HUDEP-2 (cell line): ENCODE results near the gene SLC8A2.

Experiments used
- DNase-seq, 76 experiments: peaks; one replicate each; lab custom pipeline; 2025; ENCODE audit not compliant: unreplicated experiment in 76 of 76; lab: John Stamatoyannopoulos, UW

SLC8A2 gene

DNA sequence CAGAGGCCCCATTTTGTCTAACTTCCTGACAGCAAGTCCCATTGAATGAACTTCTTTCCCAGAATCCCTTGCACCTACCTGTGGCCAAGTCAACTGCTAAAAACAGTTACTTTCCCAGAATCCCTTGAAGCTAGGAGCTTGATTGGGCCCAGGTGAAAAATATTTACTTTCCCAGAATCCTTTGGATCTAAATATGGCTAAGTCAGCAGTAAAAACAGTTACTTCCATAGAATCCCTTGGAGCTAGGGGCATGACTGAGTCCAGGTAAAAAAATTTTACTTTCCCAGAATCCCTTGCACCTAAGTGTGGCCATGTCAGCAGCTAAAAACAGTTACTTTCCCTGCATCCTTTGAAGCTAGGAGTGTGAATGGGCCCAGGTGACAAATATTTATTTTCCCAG, 39.2 kb downstream of the SLC8A2 start:
- no peak for DNase-seq

DNA sequence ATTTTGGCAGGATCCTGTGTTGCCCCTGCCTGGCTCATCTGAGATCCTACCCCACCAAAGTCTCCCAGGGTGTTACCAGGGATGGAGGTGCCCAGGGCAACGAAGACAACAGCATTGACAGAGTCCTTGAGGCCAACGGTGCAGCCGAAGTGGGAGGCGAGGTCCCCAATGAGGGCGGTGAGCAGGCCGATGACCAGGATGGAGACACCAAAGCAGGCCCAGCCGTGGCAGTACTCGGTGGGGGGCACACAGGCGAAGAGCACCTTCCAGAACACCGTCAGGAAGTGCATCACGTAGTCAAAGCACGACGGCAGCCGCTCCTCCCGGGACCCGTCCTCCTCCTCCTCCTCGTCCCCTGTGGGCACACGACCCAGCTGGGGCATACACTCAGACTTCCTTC, 39.6 kb downstream of the SLC8A2 start:
- DNase-seq = no peak

DNA sequence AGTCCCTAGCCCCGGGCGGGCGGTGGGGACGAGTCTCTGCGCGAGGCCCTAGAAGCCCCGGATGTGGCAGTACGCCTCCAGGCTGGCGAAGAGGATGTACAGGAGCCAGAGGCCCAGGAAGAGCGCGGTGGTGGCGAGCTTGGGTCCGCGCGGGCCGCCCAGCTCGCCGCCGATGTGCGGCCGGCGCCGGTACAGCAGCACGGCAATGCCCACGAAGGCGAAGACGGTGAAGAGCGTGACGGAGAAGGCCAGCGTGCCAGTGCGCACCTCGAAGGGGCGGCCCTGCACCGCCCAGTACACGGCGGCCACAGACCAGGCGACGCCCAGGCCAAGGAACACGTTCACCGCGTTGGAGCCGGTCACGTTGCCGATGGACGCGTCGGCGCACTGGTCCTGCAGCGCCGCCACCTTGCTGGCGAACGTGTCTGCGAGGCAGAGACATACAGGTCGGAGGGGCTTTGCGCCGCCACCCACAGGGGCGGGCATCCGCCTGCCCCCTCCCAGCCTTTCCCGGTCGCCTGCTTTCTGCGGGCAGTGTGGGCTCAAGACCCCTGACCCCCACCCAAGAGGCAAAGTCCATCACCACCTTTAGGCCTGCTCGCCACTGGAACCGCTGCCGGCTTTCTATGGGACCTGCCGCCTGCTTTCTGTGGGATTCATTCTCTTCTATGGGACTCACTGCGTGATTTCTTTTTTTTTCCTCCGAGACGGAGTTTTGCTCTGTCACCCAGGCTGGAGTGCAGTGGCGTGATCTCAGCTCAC, 41.5 kb downstream of the SLC8A2 start:
- peak in 22 of 76 experiments; percentile 14 to 54 (median 32) for DNase-seq

DNA sequence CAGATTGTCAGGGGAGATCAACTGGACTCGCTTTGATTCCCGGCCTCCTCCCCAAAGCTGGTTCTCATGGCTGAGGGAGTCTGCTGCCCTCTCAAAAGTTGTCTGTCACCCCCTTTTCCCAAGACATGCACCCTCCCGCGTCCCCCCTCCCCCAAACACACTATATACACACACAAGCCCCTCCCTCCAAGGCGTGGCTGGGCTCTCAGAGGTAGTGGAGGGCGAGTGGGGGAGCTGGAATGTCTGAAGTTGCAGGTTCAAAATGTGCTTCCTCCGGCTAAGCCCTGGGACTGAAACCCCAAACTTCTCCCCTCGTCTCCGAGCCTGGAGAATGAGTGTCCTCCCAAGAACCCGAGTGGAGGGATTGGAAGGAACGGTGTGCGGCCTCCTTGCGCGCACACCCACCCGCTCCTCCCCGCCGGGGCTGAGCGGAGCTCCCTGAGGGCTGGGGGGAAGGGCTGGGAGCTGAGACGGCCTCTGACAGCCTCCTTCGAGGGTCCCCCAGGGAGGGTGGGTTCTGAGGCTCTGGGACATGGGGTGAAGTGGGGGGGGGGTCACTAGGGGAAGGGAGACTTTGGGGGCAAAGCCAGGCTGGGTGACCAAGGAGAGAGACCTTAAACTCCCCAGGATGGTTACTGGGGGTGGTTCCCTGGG, 42.4 kb downstream of the SLC8A2 start:
- no peak for DNase-seq

DNA sequence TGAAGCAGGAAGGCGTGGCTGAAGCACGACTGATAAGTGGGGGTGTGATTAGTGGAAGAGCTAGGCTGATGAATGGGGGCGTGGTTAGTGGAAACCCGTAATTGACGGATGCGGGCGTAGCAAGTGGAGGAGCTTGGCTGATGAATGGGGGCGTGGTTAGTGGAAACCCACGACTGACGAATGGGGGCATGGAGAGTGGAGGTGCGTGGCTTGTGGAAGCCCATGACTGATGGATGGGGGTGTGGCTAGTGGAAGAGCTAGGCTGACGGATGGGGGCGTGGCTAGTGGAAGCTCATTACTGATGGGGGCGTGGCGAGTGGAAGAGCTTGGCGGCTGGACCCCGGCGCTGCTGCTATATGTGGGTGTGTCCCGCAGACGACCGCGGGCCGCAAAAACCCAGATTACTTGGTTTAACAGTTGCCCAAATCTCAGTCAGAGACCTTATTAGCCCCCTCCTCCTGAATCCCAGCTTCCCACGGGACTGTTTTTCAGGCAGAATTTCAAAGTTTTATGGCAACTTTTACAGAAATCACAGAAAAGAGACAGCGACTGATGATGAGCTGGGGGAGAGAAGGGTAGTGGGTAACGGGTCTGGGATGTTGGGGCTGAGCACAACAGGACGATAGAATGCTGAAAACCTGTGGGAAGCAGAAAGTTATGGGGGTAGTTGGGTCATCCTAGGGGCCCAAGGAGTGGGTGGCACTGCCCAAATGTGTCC, 43.4 kb downstream of the SLC8A2 start:
- peak in 75 of 76 experiments; percentile 63 to 99 (median 93) for DNase-seq

DNA sequence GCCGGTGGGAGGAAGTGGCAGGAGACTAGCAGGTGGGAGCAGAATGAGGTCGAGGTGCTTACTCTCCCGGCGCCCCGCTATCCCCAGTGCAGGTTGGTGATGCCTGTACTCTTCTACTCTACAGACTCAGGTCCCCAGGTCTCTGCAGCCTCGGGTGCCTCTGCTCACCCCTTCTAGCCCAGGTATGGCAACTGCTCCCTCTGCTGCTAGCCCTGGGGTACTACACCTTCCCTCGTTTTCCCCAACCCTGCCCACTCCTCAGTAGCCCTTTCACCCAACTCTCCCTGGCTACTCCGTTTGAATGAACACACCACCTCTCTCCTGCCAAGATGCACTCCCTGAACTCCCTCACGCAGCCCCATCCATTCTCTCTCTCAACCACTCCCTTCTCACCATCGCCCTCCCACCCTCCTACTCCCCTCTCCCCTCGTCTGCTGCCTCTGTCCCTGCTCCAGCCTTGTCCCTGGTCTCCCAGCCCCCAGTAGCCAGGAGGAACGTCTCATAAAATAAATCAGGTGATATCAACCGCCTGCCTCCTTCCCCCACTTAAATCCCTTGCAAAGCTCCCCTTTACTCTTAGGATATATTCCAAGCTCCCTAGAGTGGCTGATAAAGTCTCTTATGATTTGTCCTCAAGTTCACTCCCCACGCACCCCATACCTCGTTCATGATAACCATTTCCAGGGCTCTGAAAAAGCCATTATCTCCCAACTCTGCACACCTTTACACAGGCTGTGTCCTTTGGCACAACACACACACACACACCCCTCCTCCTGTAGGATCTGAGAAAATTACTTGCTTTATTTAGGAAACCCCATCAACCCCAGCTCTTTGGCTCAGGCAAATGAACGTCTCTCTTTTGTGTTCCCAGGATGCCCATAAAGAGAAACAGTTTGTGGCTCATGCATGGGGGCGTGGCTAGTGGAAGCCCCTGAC, 44.2 kb downstream of the SLC8A2 start:
- peak in 59 of 76 experiments; percentile 12 to 82 (median 49) for DNase-seq

DNA sequence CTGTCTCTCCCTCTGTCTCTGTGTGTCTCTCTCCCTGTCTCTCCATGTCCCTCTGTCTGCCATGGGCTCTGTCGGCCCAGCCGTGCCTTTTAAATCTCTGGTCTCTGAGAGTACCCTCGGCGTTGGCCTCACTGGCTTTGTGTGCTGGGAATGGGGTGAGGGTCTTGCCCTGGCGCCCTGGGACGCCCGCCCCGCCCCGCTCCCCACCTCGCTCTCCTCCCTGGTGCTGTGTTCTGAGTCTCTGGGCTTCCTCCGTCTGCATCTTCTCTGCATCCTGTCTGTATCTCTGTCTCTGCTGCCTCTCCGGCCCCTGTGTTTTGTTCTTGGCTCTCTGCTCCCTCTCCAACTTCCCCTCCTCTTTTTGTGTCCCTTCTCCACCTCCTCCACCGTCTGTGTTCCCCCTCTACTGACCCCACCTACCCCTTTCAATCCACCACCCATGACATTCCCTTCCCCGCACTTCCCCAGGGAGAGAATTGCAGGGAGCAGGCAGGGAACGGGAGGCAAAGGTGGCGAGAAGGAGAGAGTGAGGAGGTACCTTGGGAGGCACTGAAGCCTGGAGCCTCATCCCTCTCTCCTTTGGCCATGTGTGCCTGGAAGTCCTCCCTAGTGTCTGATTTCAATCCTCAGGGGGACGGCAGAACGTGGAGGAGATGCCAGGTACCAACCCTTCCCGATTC, 48.4 kb downstream of the SLC8A2 start:
- no peak for DNase-seq

DNA sequence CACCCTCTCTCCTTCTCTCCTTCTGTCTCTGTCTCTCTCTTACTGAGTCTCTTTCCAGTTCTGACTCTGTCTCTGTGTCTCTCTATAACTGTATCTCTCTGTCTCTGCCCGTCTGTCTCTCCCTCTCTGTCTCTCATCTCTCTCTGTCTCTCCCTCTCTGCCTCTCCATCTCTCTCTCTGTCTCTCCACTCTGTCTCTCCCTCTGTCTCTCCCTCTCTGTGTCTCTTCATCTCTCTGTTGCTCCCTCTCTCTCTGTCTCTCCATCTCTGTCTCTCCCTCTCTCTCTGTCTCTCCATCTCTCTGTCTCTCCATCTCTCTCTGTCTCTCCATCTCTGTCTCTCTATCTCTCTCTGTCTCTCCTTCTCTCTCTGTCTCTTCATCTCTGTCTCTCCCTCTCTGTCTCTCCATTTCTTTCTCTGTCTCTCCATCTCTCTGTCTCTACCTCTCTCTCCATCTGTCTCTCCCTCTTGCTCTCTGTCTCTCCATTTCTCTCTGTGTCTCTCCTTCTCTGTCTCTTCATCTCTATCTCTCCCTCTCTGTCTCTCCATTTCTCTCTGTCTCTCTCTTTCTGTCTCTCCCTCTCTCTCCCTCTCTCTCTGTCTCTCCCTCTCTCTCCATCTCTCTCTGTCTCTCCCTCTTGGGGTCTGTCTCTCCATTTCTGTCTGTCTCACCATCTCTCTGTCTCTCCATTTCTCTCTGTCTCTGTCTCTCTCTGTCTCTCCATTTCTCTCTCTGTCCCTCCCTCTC, 49.1 kb downstream of the SLC8A2 start:
- no peak for DNase-seq

DNA sequence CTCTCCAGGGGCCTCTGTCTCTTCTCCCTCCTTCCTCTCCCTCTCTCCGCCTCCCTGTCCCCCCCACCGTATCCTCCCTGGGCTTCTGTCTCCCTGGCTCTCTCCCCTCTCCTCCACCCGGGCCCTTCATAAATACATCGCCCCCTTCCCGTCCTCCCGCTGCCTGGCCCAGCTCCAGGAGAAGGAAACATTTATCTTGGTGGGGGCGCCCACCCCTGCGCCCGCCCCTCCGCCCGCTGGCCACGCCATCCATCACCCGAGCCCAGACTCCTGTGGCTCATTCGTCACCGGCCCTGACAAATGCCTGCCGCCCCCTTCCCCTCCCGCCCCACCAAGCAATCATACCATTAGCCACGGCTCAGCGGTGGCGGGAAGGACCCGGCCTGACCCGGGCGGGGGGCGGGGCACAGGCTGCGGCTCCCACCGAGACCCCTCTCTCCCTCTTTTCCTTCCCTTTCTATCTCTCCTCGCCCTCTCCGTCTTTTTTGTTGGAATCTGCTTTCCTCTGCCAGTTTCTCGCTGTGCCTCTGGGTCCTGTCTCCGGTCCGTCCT, 49.8 kb downstream of the SLC8A2 start:
- no peak for DNase-seq

DNA sequence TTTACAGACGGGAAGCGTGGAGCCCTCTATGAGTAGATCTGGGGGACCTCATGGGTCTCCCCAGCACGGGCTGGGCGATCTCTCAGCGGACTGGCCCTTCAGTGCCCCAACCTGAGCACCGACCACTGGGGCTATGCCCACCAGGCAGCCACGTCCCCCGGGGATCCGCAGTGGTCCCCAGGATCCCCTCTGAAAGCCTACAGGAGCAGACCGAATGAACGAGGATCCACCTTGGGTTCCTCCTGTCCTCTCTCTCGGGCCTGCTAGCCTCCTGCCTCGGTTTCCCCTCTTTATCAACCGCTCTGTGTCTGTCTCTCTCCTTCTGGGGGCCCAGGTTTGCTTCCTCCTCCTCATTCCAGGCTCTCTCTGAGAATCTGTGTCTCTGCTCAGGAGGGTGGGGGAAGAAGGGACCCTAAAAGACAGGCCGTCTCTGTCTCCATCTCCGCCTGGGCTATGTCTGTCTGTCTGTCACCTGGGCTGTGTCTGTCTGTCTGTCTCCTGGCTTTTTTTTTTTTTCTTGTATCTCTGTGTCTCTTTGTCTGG, 50.4 kb downstream of the SLC8A2 start:
- DNase-seq = no peak

DNA sequence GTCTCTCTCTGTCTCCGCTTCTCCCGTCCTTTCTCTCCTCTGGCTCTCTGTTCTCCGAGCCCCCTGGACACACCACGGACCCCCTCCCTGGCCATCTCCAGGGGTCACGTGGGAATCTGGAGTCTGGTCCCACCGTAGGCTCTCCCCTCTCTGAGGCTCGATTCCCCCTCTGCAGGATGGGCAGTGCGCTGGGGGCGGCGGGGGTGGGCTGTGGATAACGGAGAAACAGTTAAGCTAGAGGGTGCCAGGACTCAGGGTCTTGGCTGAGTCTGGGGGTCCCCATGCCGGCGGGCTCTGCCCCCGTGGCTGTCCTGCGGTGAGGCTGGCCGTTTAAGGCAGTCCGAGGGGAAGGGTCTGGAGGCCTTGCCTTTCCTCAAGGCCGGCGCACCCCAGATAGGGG, 51.9 kb downstream of the SLC8A2 start:
- no peak for DNase-seq

DNA sequence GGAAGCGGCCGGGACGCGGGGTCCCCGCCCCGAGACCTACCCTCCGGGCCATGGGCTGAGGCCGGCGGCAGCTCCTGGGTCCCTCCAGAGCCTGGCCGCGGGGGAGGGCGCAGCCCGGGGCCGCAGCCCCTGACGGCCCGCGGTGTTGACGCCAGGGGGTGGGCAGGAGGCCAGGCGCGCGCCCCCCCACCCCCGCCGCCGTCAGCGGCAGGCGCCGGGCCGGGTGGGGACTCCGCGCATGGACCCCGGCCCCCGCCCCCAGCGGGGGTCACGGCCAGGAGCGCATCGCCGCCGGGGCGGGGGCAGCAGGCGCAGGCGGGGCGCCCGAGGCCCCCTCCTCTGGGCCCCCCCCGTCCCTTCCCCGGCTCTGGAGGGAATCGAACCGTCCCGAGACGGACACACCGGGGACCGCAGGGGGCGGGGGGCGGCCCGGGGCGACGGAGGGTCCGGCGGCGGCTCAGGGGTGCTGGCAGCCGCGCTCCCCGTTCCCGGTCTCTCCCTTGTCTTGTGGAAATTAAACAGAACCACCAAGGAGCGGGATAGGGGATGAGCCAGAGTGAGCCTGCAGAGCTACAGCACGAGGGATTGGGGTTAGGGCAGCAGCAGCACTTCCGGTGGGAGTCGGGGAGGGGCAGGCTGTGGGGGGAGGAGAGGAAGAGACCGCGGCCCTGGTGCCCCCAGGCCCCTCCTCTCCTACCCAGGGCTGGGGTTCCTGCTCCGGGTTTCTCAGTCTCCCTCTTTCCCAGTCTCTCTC, 52.5 kb downstream of the SLC8A2 start, which contains the start of gene MEIS3:
Gene MEIS3, minus strand, starts transcription at position 498 of the 754 bp plus-strand sequence. Its CDS starts 446 bp downstream, at position 52.
- DNase-seq = no peak

DNA sequence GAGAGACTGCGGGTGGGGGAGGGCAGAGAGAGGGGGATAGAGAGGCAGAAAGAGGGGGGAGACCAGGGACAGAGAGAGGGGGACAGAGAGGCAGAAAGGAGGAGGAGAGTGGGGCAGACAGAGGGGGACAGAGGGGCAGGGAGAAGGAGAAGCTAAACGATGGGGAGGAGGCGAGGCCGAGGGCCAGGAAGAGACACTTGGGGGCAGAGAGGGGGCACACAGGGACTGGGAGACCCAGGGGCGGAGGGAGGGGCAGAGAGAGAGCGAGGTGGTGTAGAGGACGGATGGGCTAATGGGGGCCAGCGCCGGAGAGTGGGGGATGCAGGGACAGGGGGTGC, 53.0 kb downstream of the SLC8A2 start:
- no peak for DNase-seq

DNA sequence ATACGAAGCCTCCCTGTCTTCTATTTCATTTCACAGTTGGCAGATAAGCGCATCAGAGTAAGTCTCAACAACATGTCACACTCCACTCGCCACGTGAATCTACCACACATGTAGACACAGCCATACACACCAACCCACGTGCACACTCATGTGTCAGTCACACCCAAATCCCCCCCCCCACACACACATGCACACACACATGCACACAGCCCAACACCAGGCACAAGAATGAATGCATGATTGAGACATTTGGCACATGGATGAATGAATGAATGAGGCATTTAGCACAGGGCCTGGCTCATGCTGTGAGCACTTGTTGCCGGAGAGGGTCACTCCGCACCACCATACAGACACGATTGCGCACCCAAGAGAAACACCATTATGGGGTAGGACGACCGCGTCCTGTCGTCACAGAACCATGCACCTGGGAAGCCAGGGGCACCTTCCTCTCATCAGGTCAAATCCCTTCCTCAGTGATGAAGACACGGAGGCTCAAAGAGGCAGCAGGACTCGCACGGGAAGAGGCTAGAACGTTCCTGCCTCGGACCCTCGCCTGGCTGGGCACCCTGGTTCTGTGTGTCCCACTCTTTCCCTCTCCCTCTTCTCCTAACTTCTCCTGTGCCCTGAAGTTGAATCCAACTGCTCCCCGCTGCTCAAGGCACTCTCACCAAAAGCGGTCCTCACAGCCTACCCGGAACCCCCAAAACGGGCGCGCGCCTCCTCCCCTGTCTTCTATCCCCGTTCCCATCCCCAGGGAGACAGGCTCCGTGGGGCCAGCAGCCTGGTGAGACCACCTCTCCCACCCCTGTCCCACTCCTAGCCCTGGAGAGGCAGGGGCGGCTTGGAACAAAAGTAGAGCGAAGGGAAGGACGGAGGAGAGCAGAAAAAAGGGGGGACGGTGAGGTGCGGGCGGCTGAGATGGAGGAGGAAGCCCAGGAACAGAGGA, 53.7 kb downstream of the SLC8A2 start:
- no peak for DNase-seq

DNA sequence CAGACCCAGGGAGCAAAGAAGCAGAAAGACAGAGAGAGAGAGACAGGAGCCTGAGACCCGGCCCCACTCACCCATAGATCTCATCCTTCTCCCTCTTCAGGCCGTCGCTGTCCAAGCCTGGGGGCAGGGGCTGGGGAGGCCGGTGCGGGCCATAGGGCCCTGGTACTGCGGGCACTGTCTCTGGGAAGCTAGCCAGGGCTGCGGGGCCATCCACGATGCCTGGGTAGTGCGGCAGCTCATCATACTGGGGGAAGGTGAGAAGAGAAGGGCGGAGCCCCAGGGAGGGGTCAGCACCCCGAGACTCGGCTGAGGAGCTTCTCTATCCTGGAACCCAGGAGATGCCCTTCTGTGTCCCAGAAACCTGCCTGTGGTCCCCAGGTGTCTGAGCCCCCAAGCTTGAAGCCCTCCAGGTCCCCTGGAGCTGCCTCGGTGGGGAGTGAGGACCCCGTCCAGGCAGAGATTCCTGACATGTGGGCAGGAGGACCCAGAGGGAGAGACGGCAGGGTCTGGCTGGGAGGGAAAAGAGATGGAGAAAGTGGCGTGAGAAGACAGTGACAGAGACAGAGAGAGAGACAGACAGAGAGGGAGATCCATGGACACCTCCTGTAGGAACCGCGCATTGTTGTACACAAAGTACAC, 54.5 kb downstream of the SLC8A2 start:
- no peak for DNase-seq

DNA sequence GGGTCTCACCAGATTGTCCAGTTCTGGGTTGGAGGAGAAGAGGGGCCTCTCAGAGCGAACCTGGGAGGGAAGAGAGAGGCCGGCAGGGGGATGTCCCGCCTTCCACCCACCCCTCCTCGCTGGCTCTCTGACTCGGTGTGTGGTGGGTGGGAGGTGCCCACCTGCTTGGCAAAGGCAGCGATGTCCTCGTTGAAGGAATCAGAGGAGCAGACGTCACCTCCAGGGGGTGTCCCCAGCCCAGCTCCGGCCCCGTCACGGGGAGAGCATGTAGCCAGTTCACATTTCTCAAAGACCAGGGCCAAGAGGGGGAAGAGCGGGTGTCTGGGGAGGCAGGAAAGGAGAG, 55.1 kb downstream of the SLC8A2 start:
- no peak for DNase-seq
